Urinary bladder (tissue), 4 donors: Measurements from ENCODE around the gene TBCEL. TPM values are rescaled to one million over a fixed set of nuclear protein-coding genes. Genes with fewer than 3 reads are reported as not detected.
"Not testable (repeated sequence)": the region's sequence is repeated elsewhere in the genome, so short reads cannot be mapped to it uniquely, and the experiment has no call there.

Source experiments
- DNase-seq: peaks from one replicate; pipeline ENCODE4 v3.0.0-alpha.2; 2015; ENCODE audit errors: extremely low spot score
- H3K27ac ChIP-seq: one replicate; pipeline ENCODE4 v1.5.1; 2013; ENCODE audit warnings: low read depth, mild to moderate bottlenecking, moderate library complexity
- H3K36me3 ChIP-seq: one replicate; pipeline ENCODE4 v1.6.1; 2013; ENCODE audit warnings: mild to moderate bottlenecking, moderate library complexity; ENCODE audit not compliant: insufficient read depth
- H3K4me1 ChIP-seq: one replicate; pipeline ENCODE4 v1.6.1; 2013; ENCODE audit warnings: mild to moderate bottlenecking, moderate library complexity; ENCODE audit not compliant: insufficient read depth
- H3K4me3 ChIP-seq: one replicate; pipeline ENCODE4 v1.5.1; 2013; ENCODE audit warnings: low read depth, low read length
- WGBS: extraction: QIAGEN DNeasy Blood & Tissue Kit; methylation state at CpG from one replicate; pipeline ENCODE4 v1.1.7; 2013; 5-methylcytosine and 5-hydroxymethylcytosine counted together
- polyA plus RNA-seq: library from polyadenylated mRNA; stranded (reverse); fragments of 200-250 nt; gene quantifications from one replicate; pipeline ENCODE4 v1.2.3, GENCODE V29; 2013
- total RNA-seq: library from RNA; depleted of rRNA; stranded (reverse); fragments of >200 nt; gene quantifications from one replicate; pipeline ENCODE4 v1.2.3, GENCODE V29; 2014
- donor health status: healthy with polysubstance abuse.
- donor health status: healthy.

Gene TBCEL
- total and polyA plus RNA-seq, 2 donors, result 12.1 to 57.0 TPM

DNA sequence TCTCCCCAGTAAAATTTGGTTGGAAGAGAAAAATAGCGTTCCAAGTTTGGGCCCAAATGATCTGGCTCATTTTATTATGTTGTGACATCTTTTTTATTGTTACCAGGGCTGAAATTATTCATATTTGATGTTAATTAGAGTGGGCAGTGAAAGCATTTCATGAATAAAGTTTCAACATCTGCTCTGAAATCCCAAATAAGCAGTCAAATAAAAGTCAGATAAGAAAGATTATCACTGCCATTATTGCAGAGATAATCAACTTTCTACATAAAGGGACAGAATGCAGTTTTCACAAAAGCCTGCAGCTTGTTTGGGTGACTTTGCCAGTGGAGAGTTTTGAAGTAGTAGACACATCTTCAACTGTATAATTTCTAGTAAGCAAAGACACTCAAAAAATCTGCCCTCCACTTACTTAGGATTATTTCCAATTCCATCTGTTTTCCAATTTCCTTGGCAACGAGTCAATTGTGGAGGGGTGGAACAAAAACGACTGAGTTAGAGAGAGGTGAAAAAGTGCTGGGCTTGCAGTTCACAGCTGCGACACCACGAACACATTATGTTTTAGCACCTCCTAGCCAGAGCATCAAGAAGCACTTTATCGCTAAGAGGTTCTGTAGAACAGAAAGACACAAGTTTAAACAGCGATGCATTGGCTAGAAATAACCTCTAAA, 86.1 kb downstream of the TBCEL start:
- Histone ChIP-seq H3K36me3 (no peaks in the 10 kb centered on the region), H3K27ac (no peak overlapping the region), H3K4me3 (no peak overlapping the region), H3K4me1 (no peaks in the 10 kb centered on the region)
- no peak for DNase-seq
- WGBS, result 54% methylated on average over 7 of the region's 7 CpGs

DNA sequence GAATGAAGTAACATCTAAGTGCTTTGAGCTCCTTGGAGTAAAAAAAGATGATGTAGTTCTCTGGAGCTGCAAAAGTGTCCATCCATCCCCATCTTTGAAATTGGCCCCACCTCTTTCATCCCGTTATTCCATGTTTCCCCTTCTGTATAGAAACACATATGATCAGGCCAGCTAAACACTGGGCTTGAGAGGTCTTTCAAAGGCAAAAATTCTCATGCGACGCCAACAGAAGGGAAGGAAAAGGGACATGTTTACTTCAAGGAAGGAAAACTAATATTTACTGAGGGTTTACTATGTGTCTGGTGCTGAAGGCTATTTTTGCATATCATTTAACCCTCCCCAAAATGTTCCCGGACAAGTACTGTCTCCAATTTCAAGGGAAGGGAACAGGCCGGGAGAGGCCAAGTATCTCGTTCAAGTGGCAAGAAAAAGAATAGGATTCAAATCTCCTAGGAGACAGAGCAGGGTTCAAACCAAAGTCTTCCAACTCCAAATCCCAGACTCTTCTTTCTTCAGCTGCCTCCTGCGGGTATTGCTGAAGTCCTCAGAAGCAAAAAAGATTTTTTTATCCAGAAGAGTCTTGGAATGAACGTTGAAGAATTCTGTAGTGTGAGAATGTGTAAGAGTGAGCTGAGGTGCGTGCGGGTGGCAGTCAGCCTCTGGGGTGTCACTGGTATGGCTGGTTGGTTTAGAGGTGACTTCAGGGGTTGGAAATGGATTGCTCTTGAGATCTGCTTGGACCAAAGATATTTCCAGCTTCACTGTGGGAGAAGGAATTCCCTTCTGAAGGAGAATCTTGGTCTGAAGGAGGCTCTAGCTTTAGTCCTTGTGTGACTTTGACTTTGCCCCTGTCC, 87.2 kb downstream of the TBCEL start:
- H3K4me1 ChIP-seq, result no peaks in the 10 kb centered on the region
- no peak overlapping the region for H3K27ac ChIP-seq
- no peak overlapping the region for H3K4me3 ChIP-seq
- WGBS, result 77% methylated on average over 10 of the region's 10 CpGs
- no peaks in the 10 kb centered on the region for H3K36me3 ChIP-seq
- DNase-seq, result no peak

DNA sequence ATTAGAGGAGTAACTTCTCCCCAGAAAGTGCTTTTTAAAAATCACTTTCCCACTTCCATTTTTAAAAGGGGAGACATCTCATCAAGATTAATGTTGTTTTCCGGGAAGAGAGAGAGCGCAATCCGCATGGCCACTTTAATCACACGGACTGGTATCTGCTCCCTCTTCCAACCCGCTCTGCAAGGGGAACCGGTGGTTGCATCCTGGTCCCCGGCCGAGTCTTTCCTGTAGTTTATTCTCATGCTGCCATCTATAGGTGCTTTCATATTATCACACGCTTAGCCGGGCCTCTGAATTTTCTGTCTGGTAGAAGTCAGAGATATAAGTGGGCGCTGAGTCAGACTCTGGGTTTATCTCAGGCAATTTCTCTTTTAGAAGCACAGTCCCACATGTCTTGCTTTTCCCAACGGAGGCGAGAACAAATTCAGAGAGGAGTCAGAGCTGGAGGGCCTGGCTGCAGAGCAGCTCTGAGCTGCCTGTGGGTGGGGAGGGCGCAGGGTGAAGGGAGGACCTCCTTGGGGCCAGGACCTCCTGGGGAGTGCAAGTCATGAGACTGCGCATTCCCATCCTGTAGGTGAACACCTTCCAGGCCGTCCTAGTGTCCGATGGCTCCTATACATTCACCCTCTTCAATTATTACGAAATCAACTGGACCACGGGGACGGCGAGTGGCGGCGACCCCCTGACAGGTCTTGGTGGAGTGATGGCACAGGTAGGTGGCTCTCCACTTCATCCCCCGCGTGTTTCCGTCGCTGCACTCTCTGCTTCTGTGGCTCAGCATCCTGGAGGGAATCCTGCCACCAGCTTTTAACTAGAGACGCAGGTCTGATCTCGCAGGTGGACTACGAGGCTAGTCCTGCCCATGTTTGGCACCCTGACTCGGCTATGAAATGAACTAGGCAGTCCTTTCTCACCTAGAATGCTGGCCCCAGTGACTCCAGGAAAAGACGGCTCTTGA, 88.9 kb downstream of the TBCEL start:
- DNase-seq, result no peak
- Histone ChIP-seq H3K4me3 (no peak overlapping the region), H3K27ac (no peak overlapping the region), H3K4me1 (no peaks in the 10 kb centered on the region), H3K36me3 (no peaks in the 10 kb centered on the region)
- 53% methylated on average over 32 of the region's 32 CpGs for WGBS

- no peak for DNase-seq
- H3K36me3 ChIP-seq, result no peaks in the 10 kb centered on the region
- H3K4me1 ChIP-seq, result no peaks in the 10 kb centered on the region
- H3K4me3 ChIP-seq, result no peak overlapping the region
- 78% methylated on average over 9 of the region's 9 CpGs for WGBS
- no peak overlapping the region for H3K27ac ChIP-seq
Observed at GRCh38 chr11:121113611-121114010, 89.7 kb downstream of the TBCEL start.

DNA sequence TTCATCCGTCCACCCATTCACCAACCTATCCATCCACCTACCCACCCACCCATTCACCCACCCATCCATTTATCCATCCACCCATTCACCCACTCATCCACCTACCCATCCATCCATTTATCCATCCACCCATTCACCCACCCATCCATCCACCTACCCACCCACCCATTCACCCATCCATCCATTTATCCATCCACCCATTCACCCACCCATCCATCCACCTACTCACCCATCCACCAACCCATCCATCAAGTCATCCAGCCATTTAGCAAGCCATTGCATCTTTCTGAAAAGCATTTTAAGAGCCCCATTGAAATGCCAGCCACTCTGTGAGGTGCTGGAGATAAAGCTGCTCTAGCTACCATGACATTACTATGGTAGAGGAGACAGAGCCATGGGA, 91.1 kb downstream of the TBCEL start:
- not testable (repeated sequence) for H3K4me1 ChIP-seq, H3K36me3 ChIP-seq, H3K27ac ChIP-seq, H3K4me3 ChIP-seq, DNase-seq
- 100% methylated on average over 1 of the region's 1 CpG for WGBS

DNA sequence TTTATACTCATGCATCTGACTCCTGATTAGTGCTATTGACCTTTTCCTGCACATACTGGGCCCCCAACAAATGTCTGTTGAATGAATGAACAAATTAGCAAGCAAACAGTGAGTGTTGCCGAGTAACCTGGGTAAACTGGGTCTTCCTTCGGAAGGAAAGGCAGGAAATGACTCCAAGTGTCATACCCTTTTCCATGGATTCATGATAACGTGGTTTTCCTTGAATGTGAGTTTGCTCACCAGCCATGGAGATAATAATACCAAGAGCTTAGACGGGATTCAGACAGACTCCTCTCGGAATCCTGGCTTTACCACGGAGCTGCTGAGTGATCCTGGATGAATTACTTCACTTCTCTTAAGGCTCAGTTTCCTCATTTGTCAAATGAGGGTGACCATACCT, 93.9 kb downstream of the TBCEL start:
- H3K27ac ChIP-seq, result no peak overlapping the region
- no peak for DNase-seq
- H3K4me3 ChIP-seq, result no peak overlapping the region
- H3K36me3 ChIP-seq, result no peaks in the 10 kb centered on the region
- no peaks in the 10 kb centered on the region for H3K4me1 ChIP-seq
- 52% methylated on average over 6 of the region's 6 CpGs for WGBS

- Histone ChIP-seq H3K36me3 (no peaks in the 10 kb centered on the region), H3K27ac (no peak overlapping the region), H3K4me1 (no peaks in the 10 kb centered on the region), H3K4me3 (no peak overlapping the region)
- DNase-seq, result no peak
- WGBS, result 76% methylated on average over 1 of the region's 1 CpG
Observed at GRCh38 chr11:121119440-121119839, 95.5 kb downstream of the TBCEL start.

DNA sequence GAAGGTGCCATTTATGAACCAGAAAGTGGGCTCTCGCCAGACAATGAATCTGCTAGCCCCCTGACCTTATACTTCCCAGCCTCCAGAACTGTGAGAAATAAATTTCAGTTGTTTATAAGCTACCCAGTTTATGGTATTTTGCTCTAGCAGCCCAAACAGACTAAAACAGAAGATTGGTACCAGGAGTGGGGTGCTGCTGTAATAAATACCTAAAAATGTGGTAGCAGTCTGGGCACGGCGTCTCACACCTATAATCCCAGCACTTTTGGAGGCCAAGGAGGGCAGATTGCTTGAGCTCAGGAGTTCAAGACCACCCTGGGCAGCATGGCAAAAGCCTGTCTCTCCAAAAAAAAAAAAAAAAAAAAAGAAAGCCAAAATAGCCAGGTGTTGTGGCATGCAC, 98.4 kb downstream of the TBCEL start:
- WGBS, result 79% methylated on average over 3 of the region's 3 CpGs
- H3K4me3 ChIP-seq, result no peak overlapping the region

GRCh38 chr11:121123496-121124069, 99.7 kb downstream of the TBCEL start:
- DNase-seq, result no peak
- no peaks in the 10 kb centered on the region for H3K36me3 ChIP-seq
- no peak overlapping the region for H3K27ac ChIP-seq
- 54% methylated on average over 6 of the region's 6 CpGs for WGBS
- H3K4me3 ChIP-seq, result no peak overlapping the region
- H3K4me1 ChIP-seq, result no peaks in the 10 kb centered on the region

More for the DNA sequence above, 98.4 kb downstream of the TBCEL start:
- no peaks in the 10 kb centered on the region for H3K36me3 ChIP-seq
- DNase-seq, result no peak
- H3K4me1 ChIP-seq, result no peaks in the 10 kb centered on the region
- H3K27ac ChIP-seq, result no peak overlapping the region

- H3K27ac ChIP-seq, result no peak overlapping the region
- no peaks in the 10 kb centered on the region for H3K36me3 ChIP-seq
- no peaks in the 10 kb centered on the region for H3K4me1 ChIP-seq
- WGBS, result 97% methylated on average over 30 of the region's 30 CpGs
- DNase-seq, result no peak
- H3K4me3 ChIP-seq, result no peak overlapping the region
Observed at GRCh38 chr11:121127809-121128208, 103.9 kb downstream of the TBCEL start.

DNA sequence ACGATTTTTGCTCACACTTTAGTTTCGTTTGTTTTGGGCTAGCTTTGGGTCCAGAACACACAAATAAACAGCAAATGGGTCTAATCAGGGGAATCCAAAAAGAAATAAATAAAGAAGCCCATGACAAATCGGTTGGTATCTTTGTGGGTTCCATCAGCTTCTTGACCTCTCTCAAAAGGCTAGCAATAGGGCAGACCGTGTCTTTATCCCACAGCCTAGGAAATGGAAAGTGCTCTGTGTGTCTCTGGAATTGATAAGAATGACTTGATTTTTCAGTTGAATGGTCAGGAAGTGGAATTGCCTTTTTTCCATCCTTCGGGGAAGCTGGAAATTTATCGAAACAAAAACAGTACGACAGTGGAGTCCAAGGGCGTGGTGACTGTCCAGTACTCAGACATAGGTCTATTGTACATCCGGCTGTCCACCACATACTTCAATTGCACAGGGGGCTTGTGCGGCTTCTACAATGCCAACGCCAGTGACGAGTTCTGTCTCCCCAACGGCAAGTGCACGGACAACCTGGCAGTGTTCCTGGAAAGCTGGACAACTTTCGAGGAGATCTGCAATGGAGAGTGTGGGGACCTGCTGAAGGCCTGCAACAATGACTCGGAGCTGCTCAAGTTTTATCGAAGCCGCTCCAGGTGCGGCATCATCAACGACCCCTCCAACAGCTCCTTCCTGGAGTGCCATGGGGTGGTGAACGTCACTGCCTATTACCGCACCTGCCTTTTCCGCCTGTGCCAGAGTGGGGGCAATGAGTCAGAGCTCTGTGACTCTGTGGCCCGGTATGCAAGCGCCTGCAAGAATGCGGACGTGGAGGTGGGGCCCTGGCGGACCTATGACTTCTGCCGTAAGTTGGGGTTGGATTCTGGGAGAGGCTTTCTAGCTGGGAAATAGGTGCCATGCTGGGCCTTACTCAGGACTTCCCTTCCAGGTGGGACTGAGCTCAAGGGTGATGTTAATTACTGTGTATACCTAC, 105.7 kb downstream of the TBCEL start:
- no peak for DNase-seq
- Histone ChIP-seq H3K36me3 (no peaks in the 10 kb centered on the region), H3K4me1 (no peaks in the 10 kb centered on the region), H3K4me3 (no peak overlapping the region), H3K27ac (no peak overlapping the region)
- WGBS, result 95% methylated on average over 29 of the region's 29 CpGs

DNA sequence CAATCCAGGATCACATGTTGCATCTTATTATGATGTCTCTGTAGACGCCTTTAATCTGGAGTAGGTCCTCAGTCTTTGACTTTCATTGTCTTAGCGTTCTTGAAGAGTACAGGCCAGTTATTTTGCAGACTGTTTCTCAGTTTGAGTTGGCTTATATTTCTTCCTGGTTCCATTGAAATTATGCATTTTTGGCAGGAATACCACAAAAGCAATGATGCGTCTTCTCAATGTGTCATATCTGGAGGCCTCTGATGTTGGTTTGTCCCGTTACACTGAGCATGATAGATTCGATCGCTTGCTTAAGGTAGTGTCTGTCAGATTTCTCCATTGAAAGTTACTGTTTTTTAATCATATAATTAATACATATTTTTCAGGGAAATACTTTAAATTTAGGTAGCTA, 107.8 kb downstream of the TBCEL start:
- Histone ChIP-seq H3K4me1 (no peaks in the 10 kb centered on the region), H3K4me3 (no peak overlapping the region), H3K27ac (no peak overlapping the region), H3K36me3 (no peaks in the 10 kb centered on the region)
- 88% methylated on average over 6 of the region's 6 CpGs for WGBS
- no peak for DNase-seq
